Measurements from ENCODE around the gene C16orf54. TPM values are rescaled to one million over a fixed set of nuclear protein-coding genes. Genes with fewer than 3 reads are reported as not detected.

C16orf54 gene
- total and polyA plus RNA-seq, 2 of the 4 experiments (the other 2 are of a cell fraction) = not detected

DNA sequence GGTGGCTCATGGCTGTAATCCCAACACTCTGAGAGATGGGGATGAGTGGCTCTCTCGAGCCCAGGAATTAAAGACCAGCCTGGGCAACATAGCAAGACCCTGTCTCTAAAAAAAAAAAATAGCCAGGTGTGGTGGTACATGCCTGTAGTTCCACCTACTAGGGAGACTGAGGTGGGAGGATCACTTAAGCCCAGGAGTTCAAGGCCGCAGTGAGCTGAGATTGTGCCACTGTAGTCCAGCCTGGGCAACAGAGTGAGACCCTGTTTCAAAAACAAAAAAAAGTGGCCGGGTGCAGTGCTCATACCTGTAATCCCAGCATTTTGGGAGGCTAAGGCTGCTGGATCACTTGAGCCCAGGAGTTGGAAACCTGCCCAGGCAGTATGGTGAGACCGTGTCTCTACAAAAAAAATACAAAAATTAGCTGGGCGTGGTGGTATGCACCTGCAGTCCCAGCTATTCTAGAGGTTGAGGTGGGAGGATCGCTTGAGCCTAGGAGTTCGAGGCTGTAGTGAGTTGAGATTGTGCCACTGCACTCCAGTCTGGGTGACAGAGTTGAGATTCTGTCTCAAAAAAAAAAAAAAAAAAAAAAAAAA is 3.0 kb downstream of the C16orf54 start:
- no peak overlapping the region for H3K27ac ChIP-seq (ENCODE audit: insufficient read depth, low read length)
- H4K8ac ChIP-seq (ENCODE audit: low read depth in 2 of 2, low read length in 2 of 2) = no peak overlapping the region
- H2BK15ac ChIP-seq (ENCODE audit: low read depth, low read length) = no peak overlapping the region
- no peak overlapping the region for H4K91ac ChIP-seq (ENCODE audit: insufficient read depth, low read depth, low read length)
- no peak overlapping the region for H3K56ac ChIP-seq (ENCODE audit: extremely low read depth, insufficient read depth, low read length)
- DNase-seq (no peak), ATAC-seq (ENCODE audit: low read depth) (no peak)
- no peaks in the 10 kb centered on the region for H3K4me1 ChIP-seq (ENCODE audit: control insufficient read depth, insufficient read depth, low read length)
- H3K27me3 ChIP-seq (ENCODE audit: control insufficient read depth, insufficient read depth, low read length) = peaks cover 28% of the 10 kb centered on the region
- H3K18ac ChIP-seq (ENCODE audit: low read depth, low read length) = no peak overlapping the region
- H2BK120ac ChIP-seq (ENCODE audit: low read depth, low read length) = no peak overlapping the region
- H2AK9ac ChIP-seq (replicated peaks; ENCODE audit: low read depth, low read length, poor library complexity) = no peak overlapping the region
- ChIA-PET CTCF (no interaction called here), POLR2A (ENCODE audit: unreplicated experiment) (no interaction called here)
- H3K4me2 ChIP-seq (ENCODE audit: low read depth, low read length) = no peak overlapping the region
- no peak overlapping the region for H2BK20ac ChIP-seq (ENCODE audit: low read depth, low read length)
- H4K5ac ChIP-seq (ENCODE audit: low read depth, low read length) = no peak overlapping the region
- in situ Hi-C loops (cut with MboI; ENCODE audit: low sequenced_read_pairs) = no loop called here
- no TSS peak for BruUV-seq (replicated peaks)
- peaks cover 2% of the 10 kb centered on the region; the same call in 1 of the 2 replicates for H3K9me3 ChIP-seq (ENCODE audit: control insufficient read depth, insufficient read depth, low read length)
- H3K14ac ChIP-seq (replicated peaks; ENCODE audit: low read depth, low read length) = no peak overlapping the region
- no peak overlapping the region for H3K9ac ChIP-seq (ENCODE audit: low read depth, low read length)
- H3K4ac ChIP-seq (ENCODE audit: low read depth, low read length) = no peak overlapping the region
- H2AK5ac ChIP-seq (ENCODE audit: low read depth, low read length) = no peak overlapping the region
- no peak overlapping the region for H3K23ac ChIP-seq (ENCODE audit: low read depth, low read length)
- H3K4me3 ChIP-seq (ENCODE audit: insufficient read depth, low read depth, low read length) = no peak overlapping the region
- dilution Hi-C loops (cut with HindIII; ENCODE audit: low sequenced_read_pairs, unreplicated experiment) = no loop called here
- no peaks in the 10 kb centered on the region for H3K36me3 ChIP-seq (ENCODE audit: control insufficient read depth, insufficient read depth, low read length)
- WGBS, 2 experiments (ENCODE audit: extremely low coverage in 2 of 2, insufficient read length in 1 of 2) = 83% methylated on average over 2 of the region's 7 CpGs; no CpG with 5 or more reads in 1 of the 2 experiments
- TF ChIP-seq RFX5 (IDR thresholded peaks at IDR 0.05; ENCODE audit: low read depth, low read length) (no peak), BHLHE40 (IDR thresholded peaks at IDR 0.05; ENCODE audit: low read depth, low read length) (no peak), RCOR1 (IDR thresholded peaks at IDR 0.05; ENCODE audit: insufficient replicate concordance, low read length) (no peak), FOS (IDR thresholded peaks at IDR 0.05; ENCODE audit: low read depth, low read length) (no peak), SMC3 (IDR thresholded peaks at IDR 0.05; ENCODE audit: low read depth, low read length) (no peak), RAD21 (IDR thresholded peaks at IDR 0.05; ENCODE audit: low read length) (no peak), POLR2A (IDR thresholded peaks at IDR 0.05; ENCODE audit: low read depth, low read length) (no peak), NFE2L2 (IDR thresholded peaks at IDR 0.05; ENCODE audit: low read depth, low read length) (no peak), CEBPB (IDR thresholded peaks at IDR 0.05; ENCODE audit: low read depth, low read length) (no peak), MXI1 (IDR thresholded peaks at IDR 0.05; ENCODE audit: borderline replicate concordance, low read depth, low read length) (no peak), MAZ (IDR thresholded peaks at IDR 0.05; ENCODE audit: borderline replicate concordance, low read depth, low read length) (no peak), MAFK (IDR thresholded peaks at IDR 0.05; ENCODE audit: low read depth, low read length) (no peak), CHD1 (IDR thresholded peaks at IDR 0.05; ENCODE audit: low read depth, low read length) (no peak)
- TF ChIP-seq, protein P1, sequence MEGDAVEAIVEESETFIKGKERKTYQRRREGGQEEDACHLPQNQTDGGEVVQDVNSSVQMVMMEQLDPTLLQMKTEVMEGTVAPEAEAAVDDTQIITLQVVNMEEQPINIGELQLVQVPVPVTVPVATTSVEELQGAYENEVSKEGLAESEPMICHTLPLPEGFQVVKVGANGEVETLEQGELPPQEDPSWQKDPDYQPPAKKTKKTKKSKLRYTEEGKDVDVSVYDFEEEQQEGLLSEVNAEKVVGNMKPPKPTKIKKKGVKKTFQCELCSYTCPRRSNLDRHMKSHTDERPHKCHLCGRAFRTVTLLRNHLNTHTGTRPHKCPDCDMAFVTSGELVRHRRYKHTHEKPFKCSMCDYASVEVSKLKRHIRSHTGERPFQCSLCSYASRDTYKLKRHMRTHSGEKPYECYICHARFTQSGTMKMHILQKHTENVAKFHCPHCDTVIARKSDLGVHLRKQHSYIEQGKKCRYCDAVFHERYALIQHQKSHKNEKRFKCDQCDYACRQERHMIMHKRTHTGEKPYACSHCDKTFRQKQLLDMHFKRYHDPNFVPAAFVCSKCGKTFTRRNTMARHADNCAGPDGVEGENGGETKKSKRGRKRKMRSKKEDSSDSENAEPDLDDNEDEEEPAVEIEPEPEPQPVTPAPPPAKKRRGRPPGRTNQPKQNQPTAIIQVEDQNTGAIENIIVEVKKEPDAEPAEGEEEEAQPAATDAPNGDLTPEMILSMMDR (conservative IDR thresholded peaks at IDR 0.05; ENCODE audit: low read depth, low read length) = no peak
- TF ChIP-seq, protein P2, sequence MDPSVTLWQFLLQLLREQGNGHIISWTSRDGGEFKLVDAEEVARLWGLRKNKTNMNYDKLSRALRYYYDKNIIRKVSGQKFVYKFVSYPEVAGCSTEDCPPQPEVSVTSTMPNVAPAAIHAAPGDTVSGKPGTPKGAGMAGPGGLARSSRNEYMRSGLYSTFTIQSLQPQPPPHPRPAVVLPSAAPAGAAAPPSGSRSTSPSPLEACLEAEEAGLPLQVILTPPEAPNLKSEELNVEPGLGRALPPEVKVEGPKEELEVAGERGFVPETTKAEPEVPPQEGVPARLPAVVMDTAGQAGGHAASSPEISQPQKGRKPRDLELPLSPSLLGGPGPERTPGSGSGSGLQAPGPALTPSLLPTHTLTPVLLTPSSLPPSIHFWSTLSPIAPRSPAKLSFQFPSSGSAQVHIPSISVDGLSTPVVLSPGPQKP (IDR thresholded peaks at IDR 0.05; ENCODE audit: borderline replicate concordance, low read depth, low read length) = no peak
- TF ChIP-seq, protein P3, sequence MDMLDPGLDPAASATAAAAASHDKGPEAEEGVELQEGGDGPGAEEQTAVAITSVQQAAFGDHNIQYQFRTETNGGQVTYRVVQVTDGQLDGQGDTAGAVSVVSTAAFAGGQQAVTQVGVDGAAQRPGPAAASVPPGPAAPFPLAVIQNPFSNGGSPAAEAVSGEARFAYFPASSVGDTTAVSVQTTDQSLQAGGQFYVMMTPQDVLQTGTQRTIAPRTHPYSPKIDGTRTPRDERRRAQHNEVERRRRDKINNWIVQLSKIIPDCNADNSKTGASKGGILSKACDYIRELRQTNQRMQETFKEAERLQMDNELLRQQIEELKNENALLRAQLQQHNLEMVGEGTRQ (IDR thresholded peaks at IDR 0.05; ENCODE audit: low read depth, low read length) = no peak
- H3K9me1 ChIP-seq (ENCODE audit: insufficient read depth, low read length) = no peaks in the 10 kb centered on the region
- no peaks in the 10 kb centered on the region for H4K20me1 ChIP-seq (ENCODE audit: insufficient read depth, low read length)
- H2BK5ac ChIP-seq (ENCODE audit: low read depth, low read length, poor library complexity, severe bottlenecking) = no peak overlapping the region
- no peak overlapping the region for H2AFZ ChIP-seq (replicated peaks; ENCODE audit: low read length, poor library complexity)
- H3K79me1 ChIP-seq (ENCODE audit: low read depth in 1 of 2, low read length in 2 of 2) = no peaks in the 10 kb centered on the region
- intact Hi-C loops (cut with micrococcal nuclease) = no loop called here

Data from IMR-90 (cell line).